ENCODE results near the gene TAF4. TPM values are rescaled to one million over a fixed set of nuclear protein-coding genes. Genes with fewer than 3 reads are reported as not detected.
A peak's percentile ranks its signal among the peaks of the same experiment; 100 is the strongest.

Gene TAF4
- total RNA-seq, 1 donor from 2014 or later = 20.0 TPM

DNA sequence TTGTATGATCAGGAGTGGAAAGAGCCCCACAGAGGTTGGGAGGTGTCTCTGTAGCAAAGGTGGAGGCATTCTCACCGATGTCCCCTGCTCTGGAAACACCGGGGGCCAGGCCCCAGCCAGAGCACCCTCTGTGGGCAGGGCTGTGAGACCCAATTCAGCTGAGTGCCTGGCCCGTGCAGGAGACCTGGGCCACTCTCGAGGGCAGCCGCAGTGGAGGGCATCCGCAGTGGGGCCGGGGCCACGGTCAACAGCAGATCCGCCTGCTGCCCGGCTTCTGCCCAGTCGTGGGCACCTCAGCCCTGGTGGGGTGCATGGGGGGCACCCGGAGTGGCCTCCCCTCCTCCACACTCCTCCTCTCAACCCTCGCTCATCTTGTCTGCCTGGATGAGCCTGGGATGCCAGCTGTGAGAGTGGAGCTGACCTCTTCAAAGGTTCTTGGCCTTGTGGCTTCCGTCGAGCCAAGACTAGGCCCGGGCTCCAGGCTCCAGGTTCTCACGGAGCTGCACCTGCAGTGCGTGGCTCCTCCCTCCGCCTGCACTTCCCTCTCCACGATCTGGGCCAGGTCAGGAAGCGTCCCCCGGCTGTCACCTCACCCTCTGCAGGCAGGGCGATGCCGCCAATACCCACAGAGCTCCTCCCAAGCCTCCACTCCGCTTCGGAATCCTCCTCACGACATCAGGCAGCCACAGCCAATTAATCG, 134.8 kb downstream of the TAF4 start:
- peaks cover 4% of the 10 kb centered on the region for H3K9me3 Mint-ChIP-seq (ENCODE audit: unreplicated experiment)
- H3K4me3 Mint-ChIP-seq (ENCODE audit: unreplicated experiment) = no peak overlapping the region
- H3K27me3 Mint-ChIP-seq (ENCODE audit: unreplicated experiment) = peaks cover 11% of the 10 kb centered on the region
- peaks cover 7% of the 10 kb centered on the region for H3K4me1 Mint-ChIP-seq (ENCODE audit: low read depth, unreplicated experiment)
- DNase-seq = peak; percentile 6
- H3K36me3 Mint-ChIP-seq (ENCODE audit: unreplicated experiment) = no peaks in the 10 kb centered on the region
- H3K27ac Mint-ChIP-seq (ENCODE audit: unreplicated experiment) = no peak overlapping the region
- TF ChIP-seq, protein P1, sequence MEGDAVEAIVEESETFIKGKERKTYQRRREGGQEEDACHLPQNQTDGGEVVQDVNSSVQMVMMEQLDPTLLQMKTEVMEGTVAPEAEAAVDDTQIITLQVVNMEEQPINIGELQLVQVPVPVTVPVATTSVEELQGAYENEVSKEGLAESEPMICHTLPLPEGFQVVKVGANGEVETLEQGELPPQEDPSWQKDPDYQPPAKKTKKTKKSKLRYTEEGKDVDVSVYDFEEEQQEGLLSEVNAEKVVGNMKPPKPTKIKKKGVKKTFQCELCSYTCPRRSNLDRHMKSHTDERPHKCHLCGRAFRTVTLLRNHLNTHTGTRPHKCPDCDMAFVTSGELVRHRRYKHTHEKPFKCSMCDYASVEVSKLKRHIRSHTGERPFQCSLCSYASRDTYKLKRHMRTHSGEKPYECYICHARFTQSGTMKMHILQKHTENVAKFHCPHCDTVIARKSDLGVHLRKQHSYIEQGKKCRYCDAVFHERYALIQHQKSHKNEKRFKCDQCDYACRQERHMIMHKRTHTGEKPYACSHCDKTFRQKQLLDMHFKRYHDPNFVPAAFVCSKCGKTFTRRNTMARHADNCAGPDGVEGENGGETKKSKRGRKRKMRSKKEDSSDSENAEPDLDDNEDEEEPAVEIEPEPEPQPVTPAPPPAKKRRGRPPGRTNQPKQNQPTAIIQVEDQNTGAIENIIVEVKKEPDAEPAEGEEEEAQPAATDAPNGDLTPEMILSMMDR (IDR thresholded peaks at IDR 0.05; ENCODE audit: partially characterized antibody, unreplicated experiment) = no peak

GRCh38 chr20:61929971-61930666, 135.6 kb downstream of the TAF4 start:
- peak; percentile 15 for DNase-seq
- TF ChIP-seq, protein P1 (IDR thresholded peaks at IDR 0.05; ENCODE audit: partially characterized antibody, unreplicated experiment) = no peak
- no peak overlapping the region for H3K4me3 Mint-ChIP-seq (ENCODE audit: unreplicated experiment)
- no peaks in the 10 kb centered on the region for H3K36me3 Mint-ChIP-seq (ENCODE audit: unreplicated experiment)
- no peak overlapping the region for H3K27ac Mint-ChIP-seq (ENCODE audit: unreplicated experiment)
- H3K4me1 Mint-ChIP-seq (ENCODE audit: low read depth, unreplicated experiment) = peaks cover 5% of the 10 kb centered on the region
- peaks cover 5% of the 10 kb centered on the region for H3K9me3 Mint-ChIP-seq (ENCODE audit: unreplicated experiment)
- H3K27me3 Mint-ChIP-seq (ENCODE audit: unreplicated experiment) = peaks cover 12% of the 10 kb centered on the region

- H3K27me3 Mint-ChIP-seq (ENCODE audit: unreplicated experiment) = peaks cover 12% of the 10 kb centered on the region
- H3K4me3 Mint-ChIP-seq (ENCODE audit: unreplicated experiment) = no peak overlapping the region
- no peak overlapping the region for H3K27ac Mint-ChIP-seq (ENCODE audit: unreplicated experiment)
- peaks cover 1% of the 10 kb centered on the region for H3K4me1 Mint-ChIP-seq (ENCODE audit: low read depth, unreplicated experiment)
- H3K36me3 Mint-ChIP-seq (ENCODE audit: unreplicated experiment) = no peaks in the 10 kb centered on the region
- peaks cover 3% of the 10 kb centered on the region for H3K9me3 Mint-ChIP-seq (ENCODE audit: unreplicated experiment)
- TF ChIP-seq, protein P1 (IDR thresholded peaks at IDR 0.05; ENCODE audit: partially characterized antibody, unreplicated experiment) = no peak
- peak; percentile 3 for DNase-seq
Observed at GRCh38 chr20:61929561-61929960, 136.1 kb downstream of the TAF4 start.

- no peaks in the 10 kb centered on the region for H3K36me3 Mint-ChIP-seq (ENCODE audit: unreplicated experiment)
- peaks cover 3% of the 10 kb centered on the region for H3K9me3 Mint-ChIP-seq (ENCODE audit: unreplicated experiment)
- H3K27me3 Mint-ChIP-seq (ENCODE audit: unreplicated experiment) = peaks cover 12% of the 10 kb centered on the region
- peaks cover 1% of the 10 kb centered on the region for H3K4me1 Mint-ChIP-seq (ENCODE audit: low read depth, unreplicated experiment)
- peak; percentile 6 for DNase-seq
- H3K27ac Mint-ChIP-seq (ENCODE audit: unreplicated experiment) = no peak overlapping the region
- TF ChIP-seq, protein P1 (IDR thresholded peaks at IDR 0.05; ENCODE audit: partially characterized antibody, unreplicated experiment) = no peak
- no peak overlapping the region for H3K4me3 Mint-ChIP-seq (ENCODE audit: unreplicated experiment)
Observed at GRCh38 chr20:61927826-61928541, 137.7 kb downstream of the TAF4 start.
